Activated B cell treated with CpG ODN at 0.5 μM for 24 hours (primary cell): ENCODE results near the gene SLC66A2. TPM values are rescaled to one million over a fixed set of nuclear protein-coding genes. Genes with fewer than 3 reads are reported as not detected.

Experiments
- ATAC-seq: fragments of 200-7000 bp; cut with Tn5 transposase; one replicate; pipeline ENCODE4 v1.10.0; 2021; ENCODE audit warnings: low read depth, mild to moderate bottlenecking, moderate library complexity
- CTCF ChIA-PET: fragments of 350-600 bp; sonication (Branson Sonifier 250); formaldehyde crosslinking; loops from one replicate; lab custom pipeline; 2021; ENCODE audit warnings: antibody characterized with exemption; lab: Charles Lee
- POLR2A ChIA-PET: fragments of 350-600 bp; sonication (Branson Sonifier 250); formaldehyde crosslinking; loops from one replicate; lab custom pipeline; 2021; ENCODE audit warnings: antibody characterized with exemption; lab: Charles Lee
- DNase-seq: peaks from one replicate; pipeline ENCODE4 v3.0.0; 2022
- H3K27ac Mint-ChIP-seq: one replicate; pipeline ENCODE4 v1.8.0; 2020; ENCODE audit warnings: mixed read lengths
- H3K27me3 Mint-ChIP-seq: one replicate; pipeline ENCODE4 v1.8.0; 2021; ENCODE audit warnings: mixed read lengths
- H3K36me3 Mint-ChIP-seq: one replicate; pipeline ENCODE4 v1.8.0; 2021; ENCODE audit warnings: low read depth, mixed read lengths
- H3K4me1 Mint-ChIP-seq: one replicate; pipeline ENCODE4 v1.8.0; 2021; ENCODE audit warnings: mixed read lengths
- H3K4me3 Mint-ChIP-seq: one replicate; pipeline ENCODE4 v1.8.0; 2020; ENCODE audit warnings: mild to moderate bottlenecking, mixed read lengths
- H3K9me3 Mint-ChIP-seq: one replicate; pipeline ENCODE4 v1.8.0; 2020; ENCODE audit warnings: mixed read lengths
- CTCF ChIP-seq: fragments of 200-600 bp; IDR thresholded peaks from one replicate; pipeline ENCODE4 v1.8.0; 2022; ENCODE audit warnings: antibody characterized with exemption, mild to moderate bottlenecking
- intact Hi-C: fragments of 100-400 bp; cut with micrococcal nuclease; formaldehyde crosslinking; loops from one replicate; pipeline ENCODE4 v1.15.1; 2024
- total RNA-seq: library from RNA; stranded (reverse); gene quantifications from 2 replicates; pipeline ENCODE4 v1.2.3, GENCODE V29; 2022

Gene SLC66A2
- total RNA-seq, 1 donor from 2014 or later: 36.4 TPM

GRCh38 chr18:79928563-79928960 is 22.9 kb downstream of the SLC66A2 start:
- ChIA-PET POLR2A (no interaction called here), CTCF (no interaction called here)
- H3K27me3 Mint-ChIP-seq: no peaks in the 10 kb centered on the region
- intact Hi-C loops: no loop called here
- ATAC-seq (no peak), DNase-seq (no peak)
- peaks cover 89% of the 10 kb centered on the region for H3K36me3 Mint-ChIP-seq
- no peak overlapping the region for H3K27ac Mint-ChIP-seq
- peaks cover 38% of the 10 kb centered on the region for H3K9me3 Mint-ChIP-seq
- H3K4me1 Mint-ChIP-seq: no peaks in the 10 kb centered on the region
- H3K4me3 Mint-ChIP-seq: no peak overlapping the region
- TF ChIP-seq CTCF: no peak

GRCh38 chr18:79927607-79928562 is 23.6 kb downstream of the SLC66A2 start:
- ChIA-PET CTCF (no interaction called here), POLR2A (no interaction called here)
- H3K4me3 Mint-ChIP-seq: no peak overlapping the region
- H3K27me3 Mint-ChIP-seq: no peaks in the 10 kb centered on the region
- ATAC-seq (no peak), DNase-seq (no peak)
- no peak for TF ChIP-seq CTCF
- peaks cover 31% of the 10 kb centered on the region for H3K9me3 Mint-ChIP-seq
- intact Hi-C loops: no loop called here
- H3K27ac Mint-ChIP-seq: no peak overlapping the region
- peaks cover 87% of the 10 kb centered on the region for H3K36me3 Mint-ChIP-seq
- H3K4me1 Mint-ChIP-seq: no peaks in the 10 kb centered on the region

GRCh38 chr18:79926715-79927606 is 24.5 kb downstream of the SLC66A2 start:
- ChIA-PET CTCF (no interaction called here), POLR2A (no interaction called here)
- H3K4me1 Mint-ChIP-seq: no peaks in the 10 kb centered on the region
- DNase-seq (peak; percentile 12), ATAC-seq (no peak)
- intact Hi-C loops: no loop called here
- H3K9me3 Mint-ChIP-seq: peaks cover 22% of the 10 kb centered on the region
- TF ChIP-seq CTCF: no peak
- H3K27ac Mint-ChIP-seq: no peak overlapping the region
- peaks cover 83% of the 10 kb centered on the region for H3K36me3 Mint-ChIP-seq
- H3K4me3 Mint-ChIP-seq: no peak overlapping the region
- no peaks in the 10 kb centered on the region for H3K27me3 Mint-ChIP-seq

- no peaks in the 10 kb centered on the region for H3K4me1 Mint-ChIP-seq
- H3K36me3 Mint-ChIP-seq: peaks cover 80% of the 10 kb centered on the region
- no peak overlapping the region for H3K4me3 Mint-ChIP-seq
- CTCF ChIA-PET: no interaction called here
- DNase-seq (peak; percentile 12), ATAC-seq (no peak)
- H3K27me3 Mint-ChIP-seq: no peaks in the 10 kb centered on the region
- peaks cover 20% of the 10 kb centered on the region for H3K9me3 Mint-ChIP-seq
- POLR2A ChIA-PET: no interaction called here
- TF ChIP-seq CTCF: no peak
- no peak overlapping the region for H3K27ac Mint-ChIP-seq
- intact Hi-C loops: no loop called here
Measured at GRCh38 chr18:79926306-79926705, 25.1 kb downstream of the SLC66A2 start.
